Uterus (tissue), 2 donors: ENCODE results near the gene LDHAL6B.

Source experiments
- POLR2A ChIP-seq, 2 donors: fragments of 450-650 bp; IDR thresholded peaks; one replicate each; pipeline ENCODE4 v1.6.1; 2016; ENCODE audit warnings: antibody characterized with exemption in 2 of 2, mild to moderate bottlenecking in 1 of 2, moderate library complexity in 1 of 2
- TF ChIP-seq, protein P1 (sequence below), 4 experiments: fragments of 200-600 bp in 2 of 4; fragments of 450-650 bp in 2 of 4; sonication (generic) in 2 of 4; IDR thresholded peaks; one replicate each; pipeline ENCODE4 v1.5.1; 2016 to 2019; ENCODE audit warnings: antibody characterized with exemption in 4 of 4, mild to moderate bottlenecking in 2 of 4, moderate library complexity in 1 of 4

- TF ChIP-seq, protein P1, sequence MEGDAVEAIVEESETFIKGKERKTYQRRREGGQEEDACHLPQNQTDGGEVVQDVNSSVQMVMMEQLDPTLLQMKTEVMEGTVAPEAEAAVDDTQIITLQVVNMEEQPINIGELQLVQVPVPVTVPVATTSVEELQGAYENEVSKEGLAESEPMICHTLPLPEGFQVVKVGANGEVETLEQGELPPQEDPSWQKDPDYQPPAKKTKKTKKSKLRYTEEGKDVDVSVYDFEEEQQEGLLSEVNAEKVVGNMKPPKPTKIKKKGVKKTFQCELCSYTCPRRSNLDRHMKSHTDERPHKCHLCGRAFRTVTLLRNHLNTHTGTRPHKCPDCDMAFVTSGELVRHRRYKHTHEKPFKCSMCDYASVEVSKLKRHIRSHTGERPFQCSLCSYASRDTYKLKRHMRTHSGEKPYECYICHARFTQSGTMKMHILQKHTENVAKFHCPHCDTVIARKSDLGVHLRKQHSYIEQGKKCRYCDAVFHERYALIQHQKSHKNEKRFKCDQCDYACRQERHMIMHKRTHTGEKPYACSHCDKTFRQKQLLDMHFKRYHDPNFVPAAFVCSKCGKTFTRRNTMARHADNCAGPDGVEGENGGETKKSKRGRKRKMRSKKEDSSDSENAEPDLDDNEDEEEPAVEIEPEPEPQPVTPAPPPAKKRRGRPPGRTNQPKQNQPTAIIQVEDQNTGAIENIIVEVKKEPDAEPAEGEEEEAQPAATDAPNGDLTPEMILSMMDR (IDR thresholded peaks at IDR 0.05), result no peak
- TF ChIP-seq POLR2A (IDR thresholded peaks at IDR 0.05), result no peak
Observed at GRCh38 chr15:59180945-59181600, 25.6 kb upstream of the LDHAL6B start.
